HEK293 (cell line): ENCODE measurements around the gene BRAT1.

Experiments used
- CTCF ChIA-PET: fragments of 350-600 bp; formaldehyde crosslinking; extraction: SDS; loops from one replicate; lab custom pipeline; 2021; ENCODE audit warnings: antibody characterized with exemption; lab: Yijun Ruan, JAX
- POLR2A ChIA-PET: fragments of 300-600 bp; formaldehyde crosslinking; extraction: SDS; loops from one replicate; lab custom pipeline; 2020; ENCODE audit warnings: antibody characterized with exemption, inconsistent platforms; lab: Yijun Ruan, JAX
- H3K27ac ChIP-seq: fragments of 200-500 bp; sonication (Bioruptor generic); 2 replicates; pipeline ENCODE4 v1.5.1; 2014; ENCODE audit warnings: low read depth, low read length, control low read depth, inconsistent platforms; ENCODE audit errors: extremely low read depth
- H3K36me3 ChIP-seq, 2 experiments: fragments of 200-500 bp in 1 of 2; sonication (Bioruptor generic) in 1 of 2; 1 replicate in 1 of 2; 2 replicates in 1 of 2; pipeline ENCODE4 v1.5.1; 2014 to 2017; ENCODE audit warnings: inconsistent platforms in 2 of 2, low read length in 2 of 2; ENCODE audit not compliant: control insufficient read depth in 2 of 2, insufficient read depth in 1 of 2
- H3K4me1 ChIP-seq: fragments of 200-500 bp; sonication (Bioruptor generic); 2 replicates; pipeline ENCODE4 v1.5.1; 2014; ENCODE audit warnings: mild to moderate bottlenecking, low read length, inconsistent platforms; ENCODE audit not compliant: control insufficient read depth, insufficient read depth
- H3K4me3 ChIP-seq: 2 replicates; pipeline ENCODE4 v1.5.1; 2011; ENCODE audit warnings: low read depth, mild to moderate bottlenecking, control low read depth, low read length, moderate library complexity
- H3K9me3 ChIP-seq: fragments of 200-500 bp; sonication (Bioruptor generic); 2 replicates; pipeline ENCODE4 v1.5.1; 2014; ENCODE audit warnings: low read depth, low read length, inconsistent platforms; ENCODE audit not compliant: control insufficient read depth, insufficient read depth
- HOXD13 ChIP-seq: sonication (generic); formaldehyde crosslinking; IDR thresholded peaks from 2 replicates; pipeline ENCODE4 v1.8.0; 2022; ENCODE audit warnings: missing genetic modification reagents, borderline replicate concordance
- KLF8 ChIP-seq: fragments of 450-650 bp; formaldehyde crosslinking; IDR thresholded peaks from 2 replicates; pipeline ENCODE4 v1.5.1; 2016; ENCODE audit warnings: missing biosample characterization, missing genetic modification characterization
- OSR2 ChIP-seq: fragments of 450-650 bp; formaldehyde crosslinking; IDR thresholded peaks from 2 replicates; pipeline ENCODE4 v1.5.1; 2016; ENCODE audit warnings: missing biosample characterization, missing genetic modification characterization
- SALL2 ChIP-seq: fragments of 450-650 bp; formaldehyde crosslinking; IDR thresholded peaks from 2 replicates; pipeline ENCODE4 v1.5.0; 2017; ENCODE audit warnings: missing biosample characterization, mild to moderate bottlenecking, missing genetic modification characterization, borderline replicate concordance
- YY1 ChIP-seq: fragments of 450-650 bp; formaldehyde crosslinking; IDR thresholded peaks from 2 replicates; pipeline ENCODE4 v1.5.1; 2018; ENCODE audit warnings: missing biosample characterization, missing genetic modification characterization
- ZBTB8A ChIP-seq: fragments of 450-650 bp; formaldehyde crosslinking; IDR thresholded peaks from 2 replicates; pipeline ENCODE4 v1.5.1; 2016; ENCODE audit warnings: missing biosample characterization, missing genetic modification characterization
- ZFP41 ChIP-seq: fragments of 450-650 bp; formaldehyde crosslinking; IDR thresholded peaks from 2 replicates; pipeline ENCODE4 v1.5.1; 2016; ENCODE audit warnings: missing biosample characterization, missing genetic modification characterization, borderline replicate concordance
- ZNF121 ChIP-seq: fragments of 450-650 bp; formaldehyde crosslinking; IDR thresholded peaks from 2 replicates; pipeline ENCODE4 v1.5.1; 2016; ENCODE audit warnings: missing biosample characterization, missing genetic modification characterization
- ZNF138 ChIP-seq: fragments of 450-650 bp; formaldehyde crosslinking; IDR thresholded peaks from 2 replicates; pipeline ENCODE4 v1.5.1; 2016; ENCODE audit warnings: missing biosample characterization, missing genetic modification characterization, borderline replicate concordance
- ZNF169 ChIP-seq: fragments of 450-650 bp; formaldehyde crosslinking; IDR thresholded peaks from 2 replicates; pipeline ENCODE4 v1.5.1; 2016; ENCODE audit warnings: missing biosample characterization, missing genetic modification characterization
- ZNF23 ChIP-seq: fragments of 450-650 bp; formaldehyde crosslinking; IDR thresholded peaks from 2 replicates; pipeline ENCODE4 v1.5.1; 2016; ENCODE audit warnings: missing biosample characterization, missing genetic modification characterization, borderline replicate concordance
- ZNF239 ChIP-seq: fragments of 450-650 bp; formaldehyde crosslinking; IDR thresholded peaks from 2 replicates; pipeline ENCODE4 v1.5.1; 2016; ENCODE audit warnings: missing biosample characterization, missing genetic modification characterization
- ZNF24 ChIP-seq: fragments of 450-650 bp; formaldehyde crosslinking; IDR thresholded peaks from 2 replicates; pipeline ENCODE4 v1.5.1; 2016; ENCODE audit warnings: missing biosample characterization, missing genetic modification characterization
- ZNF248 ChIP-seq: fragments of 450-650 bp; formaldehyde crosslinking; IDR thresholded peaks from 2 replicates; pipeline ENCODE4 v1.5.1; 2017; ENCODE audit warnings: missing biosample characterization, missing genetic modification characterization
- ZNF426 ChIP-seq: fragments of 450-650 bp; formaldehyde crosslinking; IDR thresholded peaks from 2 replicates; pipeline ENCODE4 v1.5.1; 2017; ENCODE audit warnings: missing biosample characterization, missing genetic modification characterization, mild to moderate bottlenecking, inconsistent platforms, moderate library complexity
- ZNF501 ChIP-seq: fragments of 450-650 bp; formaldehyde crosslinking; IDR thresholded peaks from 2 replicates; pipeline ENCODE4 v1.5.1; 2016; ENCODE audit warnings: missing biosample characterization, missing genetic modification characterization
- ZNF514 ChIP-seq: fragments of 450-650 bp; formaldehyde crosslinking; IDR thresholded peaks from 2 replicates; pipeline ENCODE4 v1.5.1; 2016; ENCODE audit warnings: missing biosample characterization, missing genetic modification characterization
- ZNF555 ChIP-seq: fragments of 450-650 bp; formaldehyde crosslinking; conservative IDR thresholded peaks from 2 replicates; pipeline ENCODE4 v1.5.1; 2017; ENCODE audit warnings: missing biosample characterization, mild to moderate bottlenecking, missing genetic modification characterization, inconsistent platforms
- ZNF571 ChIP-seq: fragments of 450-650 bp; formaldehyde crosslinking; IDR thresholded peaks from 2 replicates; pipeline ENCODE4 v1.5.0; 2017; ENCODE audit warnings: missing biosample characterization, missing genetic modification characterization
- ZNF629 ChIP-seq: fragments of 450-650 bp; formaldehyde crosslinking; IDR thresholded peaks from 2 replicates; pipeline ENCODE4 v1.5.1; 2017; ENCODE audit warnings: missing biosample characterization, missing genetic modification characterization
- ZNF791 ChIP-seq: fragments of 450-650 bp; formaldehyde crosslinking; IDR thresholded peaks from 2 replicates; pipeline ENCODE4 v1.5.1; 2016; ENCODE audit warnings: missing biosample characterization, missing genetic modification characterization
- ZSCAN16 ChIP-seq: fragments of 450-650 bp; formaldehyde crosslinking; IDR thresholded peaks from 2 replicates; pipeline ENCODE4 v1.5.1; 2016; ENCODE audit warnings: missing biosample characterization, missing genetic modification characterization
- TF ChIP-seq, protein P1 (sequence below): fragments of 450-650 bp; formaldehyde crosslinking; IDR thresholded peaks from 2 replicates; pipeline ENCODE4 v1.5.1; 2016; ENCODE audit warnings: missing biosample characterization, missing genetic modification characterization
- TF ChIP-seq, protein P2 (sequence below): fragments of 450-650 bp; formaldehyde crosslinking; IDR thresholded peaks from 2 replicates; pipeline ENCODE4 v1.5.1; 2017; ENCODE audit warnings: missing biosample characterization, mild to moderate bottlenecking, missing genetic modification characterization, moderate library complexity
- TF ChIP-seq, protein P3 (sequence below): fragments of 450-650 bp; formaldehyde crosslinking; IDR thresholded peaks from 2 replicates; pipeline ENCODE4 v1.5.1; 2016; ENCODE audit warnings: missing biosample characterization, missing genetic modification characterization
- TF ChIP-seq, protein P4 (sequence below): fragments of 450-650 bp; formaldehyde crosslinking; IDR thresholded peaks from 2 replicates; pipeline ENCODE4 v1.5.1; 2017; ENCODE audit warnings: missing biosample characterization, missing genetic modification characterization
- TF ChIP-seq, protein P5 (sequence below): fragments of 450-650 bp; formaldehyde crosslinking; IDR thresholded peaks from 2 replicates; pipeline ENCODE4 v1.5.1; 2016; ENCODE audit warnings: missing biosample characterization, missing genetic modification characterization, low read depth

The BRAT1 gene

DNA sequence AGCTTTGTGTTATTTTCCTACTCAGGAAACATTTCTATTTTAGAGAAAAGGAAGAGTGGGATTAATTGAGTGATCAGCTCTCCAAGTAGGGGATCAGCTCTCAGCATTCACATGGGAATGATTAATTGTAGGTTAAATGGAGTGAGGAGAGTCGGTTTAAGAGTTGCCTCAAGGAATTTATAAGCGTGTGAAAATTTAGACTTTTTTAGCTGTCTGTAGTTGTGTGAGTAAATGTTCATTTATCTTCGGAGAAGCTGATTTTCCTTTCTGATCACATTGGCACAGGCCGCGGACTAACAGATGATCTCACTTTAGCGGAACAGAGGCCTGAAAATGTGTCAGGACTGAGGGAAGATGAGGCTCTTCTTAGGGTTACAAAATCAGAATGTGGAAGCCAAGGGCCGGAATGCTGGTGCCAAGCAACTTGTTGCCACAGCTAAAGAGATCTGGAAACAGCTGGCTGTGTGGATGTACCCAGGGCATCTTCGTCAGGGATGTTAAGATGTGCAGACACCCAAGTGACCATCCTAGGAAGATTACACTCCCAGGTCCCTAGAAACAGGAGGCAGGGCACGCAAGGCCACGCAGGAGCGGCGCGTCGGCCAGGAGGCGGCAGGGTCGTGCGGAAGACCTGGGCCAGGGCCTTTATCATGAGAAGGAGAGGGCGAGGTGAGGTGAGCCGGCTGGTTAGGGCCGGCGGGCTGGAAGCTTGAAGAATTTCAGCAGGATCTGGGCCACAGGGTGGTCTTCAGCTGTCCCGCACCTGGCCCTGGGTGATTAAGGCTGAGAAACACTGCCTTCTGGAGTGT is 41.3 kb upstream of the BRAT1 start:
- H3K27ac ChIP-seq, result no peak overlapping the region
- H3K4me1 ChIP-seq, result no peaks in the 10 kb centered on the region
- H3K9me3 ChIP-seq, result no peaks in the 10 kb centered on the region
- H3K36me3 ChIP-seq, result peaks cover 0 to 63% of the 10 kb centered on the region in 2 experiments; a peak in 2 of 3 replicates
- POLR2A ChIA-PET, result interaction anchor here (0.6 kb wide), 1 partner anchor 12 kb away, joined by 3 read pairs; no protein-coding TSS in a partner anchor
- CTCF ChIA-PET, result interaction anchor here (0.7 kb wide), 1 partner anchor 28 kb away, joined by 4 read pairs; no protein-coding TSS in a partner anchor
- no peak overlapping the region for H3K4me3 ChIP-seq
- TF ChIP-seq ZNF239 (tag by site-specific recombination) (no peak), ZNF169 (tag by site-specific recombination) (no peak), ZBTB8A (no peak), ZNF791 (no peak), ZNF121 (tag by site-specific recombination) (no peak), ZSCAN16 (tag by site-specific recombination) (no peak), ZNF23 (tag by site-specific recombination) (no peak), ZNF24 (tag by site-specific recombination) (no peak), YY1 (tag by site-specific recombination) (no peak), ZFP41 (no peak), OSR2 (no peak), ZNF555 (no peak), KLF8 (tag by site-specific recombination) (no peak), SALL2 (tag by site-specific recombination) (no peak)
- TF ChIP-seq, protein P1, sequence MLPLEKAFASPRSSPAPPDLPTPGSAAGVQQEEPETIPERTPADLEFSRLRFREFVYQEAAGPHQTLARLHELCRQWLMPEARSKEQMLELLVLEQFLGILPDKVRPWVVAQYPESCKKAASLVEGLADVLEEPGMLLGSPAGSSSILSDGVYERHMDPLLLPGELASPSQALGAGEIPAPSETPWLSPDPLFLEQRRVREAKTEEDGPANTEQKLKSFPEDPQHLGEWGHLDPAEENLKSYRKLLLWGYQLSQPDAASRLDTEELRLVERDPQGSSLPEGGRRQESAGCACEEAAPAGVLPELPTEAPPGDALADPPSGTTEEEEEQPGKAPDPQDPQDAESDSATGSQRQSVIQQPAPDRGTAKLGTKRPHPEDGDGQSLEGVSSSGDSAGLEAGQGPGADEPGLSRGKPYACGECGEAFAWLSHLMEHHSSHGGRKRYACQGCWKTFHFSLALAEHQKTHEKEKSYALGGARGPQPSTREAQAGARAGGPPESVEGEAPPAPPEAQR (tag by site-specific recombination), result no peak
- TF ChIP-seq, protein P2, sequence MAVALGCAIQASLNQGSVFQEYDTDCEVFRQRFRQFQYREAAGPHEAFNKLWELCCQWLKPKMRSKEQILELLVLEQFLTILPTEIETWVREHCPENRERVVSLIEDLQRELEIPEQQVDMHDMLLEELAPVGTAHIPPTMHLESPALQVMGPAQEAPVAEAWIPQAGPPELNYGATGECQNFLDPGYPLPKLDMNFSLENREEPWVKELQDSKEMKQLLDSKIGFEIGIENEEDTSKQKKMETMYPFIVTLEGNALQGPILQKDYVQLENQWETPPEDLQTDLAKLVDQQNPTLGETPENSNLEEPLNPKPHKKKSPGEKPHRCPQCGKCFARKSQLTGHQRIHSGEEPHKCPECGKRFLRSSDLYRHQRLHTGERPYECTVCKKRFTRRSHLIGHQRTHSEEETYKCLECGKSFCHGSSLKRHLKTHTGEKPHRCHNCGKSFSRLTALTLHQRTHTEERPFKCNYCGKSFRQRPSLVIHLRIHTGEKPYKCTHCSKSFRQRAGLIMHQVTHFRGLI (tag by site-specific recombination), result no peak
- TF ChIP-seq, protein P3, sequence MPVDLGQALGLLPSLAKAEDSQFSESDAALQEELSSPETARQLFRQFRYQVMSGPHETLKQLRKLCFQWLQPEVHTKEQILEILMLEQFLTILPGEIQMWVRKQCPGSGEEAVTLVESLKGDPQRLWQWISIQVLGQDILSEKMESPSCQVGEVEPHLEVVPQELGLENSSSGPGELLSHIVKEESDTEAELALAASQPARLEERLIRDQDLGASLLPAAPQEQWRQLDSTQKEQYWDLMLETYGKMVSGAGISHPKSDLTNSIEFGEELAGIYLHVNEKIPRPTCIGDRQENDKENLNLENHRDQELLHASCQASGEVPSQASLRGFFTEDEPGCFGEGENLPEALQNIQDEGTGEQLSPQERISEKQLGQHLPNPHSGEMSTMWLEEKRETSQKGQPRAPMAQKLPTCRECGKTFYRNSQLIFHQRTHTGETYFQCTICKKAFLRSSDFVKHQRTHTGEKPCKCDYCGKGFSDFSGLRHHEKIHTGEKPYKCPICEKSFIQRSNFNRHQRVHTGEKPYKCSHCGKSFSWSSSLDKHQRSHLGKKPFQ (tag by site-specific recombination), result no peak

DNA sequence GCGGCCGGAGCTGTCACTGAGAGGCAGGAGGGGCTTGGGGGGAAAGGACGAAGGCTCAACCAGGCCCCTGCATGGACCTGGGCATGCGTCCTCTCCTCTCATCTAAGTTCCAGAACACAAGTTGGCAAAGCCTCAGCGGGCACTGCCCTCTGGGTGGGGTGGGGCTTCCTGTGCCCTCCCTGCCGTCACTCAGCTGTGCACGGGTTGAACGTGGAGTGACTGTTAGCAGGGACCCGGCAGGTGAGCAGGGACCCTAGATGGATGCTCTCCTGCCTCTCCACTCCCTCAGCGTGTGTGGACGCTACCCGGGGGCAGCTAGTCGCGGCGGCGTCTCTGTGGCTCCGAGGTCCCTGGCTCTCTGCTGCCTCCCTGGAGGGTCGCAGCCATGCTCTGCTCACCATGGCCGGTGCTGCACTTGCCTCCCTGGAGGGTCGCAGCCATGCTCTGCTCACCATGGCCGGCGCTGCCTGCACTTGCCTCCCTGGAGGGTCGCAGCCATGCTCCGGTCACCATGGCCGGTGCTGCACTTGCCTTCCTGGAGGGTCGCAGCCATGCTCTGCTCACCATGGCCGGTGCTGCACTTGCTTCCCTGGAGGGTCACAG is 40.0 kb upstream of the BRAT1 start:
- peaks cover 0 to 64% of the 10 kb centered on the region in 2 experiments; a peak in 2 of 3 replicates for H3K36me3 ChIP-seq
- CTCF ChIA-PET, result interaction anchor here (0.6 kb wide), 1 partner anchor 653 kb away, joined by 3 read pairs; no protein-coding TSS in a partner anchor
- no peaks in the 10 kb centered on the region for H3K4me1 ChIP-seq
- POLR2A ChIA-PET, result interaction anchor here (0.7 kb wide), 1 partner anchor 49 kb away, joined by 9 read pairs; no protein-coding TSS in a partner anchor
- H3K27ac ChIP-seq, result no peak overlapping the region
- no peak overlapping the region for H3K4me3 ChIP-seq
- TF ChIP-seq ZNF248 (tag by site-specific recombination) (no peak), ZNF514 (tag by site-specific recombination) (no peak), ZNF629 (tag by site-specific recombination) (no peak), ZNF138 (tag by site-specific recombination) (no peak), ZNF571 (tag by site-specific recombination) (no peak), ZNF426 (tag by site-specific recombination) (no peak), ZNF501 (tag by site-specific recombination) (no peak), HOXD13 (CRISPR knock-in tag) (no peak)
- TF ChIP-seq, protein P4, sequence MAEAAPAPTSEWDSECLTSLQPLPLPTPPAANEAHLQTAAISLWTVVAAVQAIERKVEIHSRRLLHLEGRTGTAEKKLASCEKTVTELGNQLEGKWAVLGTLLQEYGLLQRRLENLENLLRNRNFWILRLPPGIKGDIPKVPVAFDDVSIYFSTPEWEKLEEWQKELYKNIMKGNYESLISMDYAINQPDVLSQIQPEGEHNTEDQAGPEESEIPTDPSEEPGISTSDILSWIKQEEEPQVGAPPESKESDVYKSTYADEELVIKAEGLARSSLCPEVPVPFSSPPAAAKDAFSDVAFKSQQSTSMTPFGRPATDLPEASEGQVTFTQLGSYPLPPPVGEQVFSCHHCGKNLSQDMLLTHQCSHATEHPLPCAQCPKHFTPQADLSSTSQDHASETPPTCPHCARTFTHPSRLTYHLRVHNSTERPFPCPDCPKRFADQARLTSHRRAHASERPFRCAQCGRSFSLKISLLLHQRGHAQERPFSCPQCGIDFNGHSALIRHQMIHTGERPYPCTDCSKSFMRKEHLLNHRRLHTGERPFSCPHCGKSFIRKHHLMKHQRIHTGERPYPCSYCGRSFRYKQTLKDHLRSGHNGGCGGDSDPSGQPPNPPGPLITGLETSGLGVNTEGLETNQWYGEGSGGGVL (tag by site-specific recombination), result no peak
- TF ChIP-seq, protein P5, sequence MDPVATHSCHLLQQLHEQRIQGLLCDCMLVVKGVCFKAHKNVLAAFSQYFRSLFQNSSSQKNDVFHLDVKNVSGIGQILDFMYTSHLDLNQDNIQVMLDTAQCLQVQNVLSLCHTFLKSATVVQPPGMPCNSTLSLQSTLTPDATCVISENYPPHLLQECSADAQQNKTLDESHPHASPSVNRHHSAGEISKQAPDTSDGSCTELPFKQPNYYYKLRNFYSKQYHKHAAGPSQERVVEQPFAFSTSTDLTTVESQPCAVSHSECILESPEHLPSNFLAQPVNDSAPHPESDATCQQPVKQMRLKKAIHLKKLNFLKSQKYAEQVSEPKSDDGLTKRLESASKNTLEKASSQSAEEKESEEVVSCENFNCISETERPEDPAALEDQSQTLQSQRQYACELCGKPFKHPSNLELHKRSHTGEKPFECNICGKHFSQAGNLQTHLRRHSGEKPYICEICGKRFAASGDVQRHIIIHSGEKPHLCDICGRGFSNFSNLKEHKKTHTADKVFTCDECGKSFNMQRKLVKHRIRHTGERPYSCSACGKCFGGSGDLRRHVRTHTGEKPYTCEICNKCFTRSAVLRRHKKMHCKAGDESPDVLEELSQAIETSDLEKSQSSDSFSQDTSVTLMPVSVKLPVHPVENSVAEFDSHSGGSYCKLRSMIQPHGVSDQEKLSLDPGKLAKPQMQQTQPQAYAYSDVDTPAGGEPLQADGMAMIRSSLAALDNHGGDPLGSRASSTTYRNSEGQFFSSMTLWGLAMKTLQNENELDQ (tag by site-specific recombination), result no peak
- no peaks in the 10 kb centered on the region for H3K9me3 ChIP-seq
